GM12875 (cell line): ENCODE data around the gene IDE.

Source experiments
- H3K4me3 ChIP-seq: one replicate; pipeline ENCODE4 v1.5.1; 2011; ENCODE audit warnings: low read depth, low read length, control low read depth
- CTCF ChIP-seq: IDR thresholded peaks from 2 replicates; pipeline ENCODE4 v1.5.1; 2011; ENCODE audit warnings: low read depth, mild to moderate bottlenecking, control low read depth, inconsistent platforms, low read length, moderate library complexity, borderline replicate concordance; ENCODE audit not compliant: insufficient read depth

IDE gene

DNA sequence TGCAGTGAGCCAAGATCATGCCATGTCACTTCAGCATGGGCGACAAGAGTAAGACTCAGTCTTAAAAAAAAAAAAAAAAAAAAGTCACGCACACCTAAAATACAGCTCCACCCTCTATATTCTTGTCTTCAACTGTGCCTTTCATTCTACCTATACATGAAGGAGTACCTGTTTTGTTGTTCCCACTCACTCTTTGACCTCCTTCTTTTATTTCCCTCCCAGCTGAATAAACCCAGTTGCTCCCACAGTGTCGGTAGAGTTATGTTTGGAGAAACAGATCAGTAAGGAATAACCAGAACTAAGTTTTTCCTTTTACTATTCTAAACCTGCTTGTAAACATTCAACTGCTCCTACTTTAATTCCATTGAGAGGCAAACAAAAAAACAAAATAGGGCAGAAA, 50.3 kb downstream of the IDE start:
- no peak overlapping the region for H3K4me3 ChIP-seq
- TF ChIP-seq CTCF = no peak

DNA sequence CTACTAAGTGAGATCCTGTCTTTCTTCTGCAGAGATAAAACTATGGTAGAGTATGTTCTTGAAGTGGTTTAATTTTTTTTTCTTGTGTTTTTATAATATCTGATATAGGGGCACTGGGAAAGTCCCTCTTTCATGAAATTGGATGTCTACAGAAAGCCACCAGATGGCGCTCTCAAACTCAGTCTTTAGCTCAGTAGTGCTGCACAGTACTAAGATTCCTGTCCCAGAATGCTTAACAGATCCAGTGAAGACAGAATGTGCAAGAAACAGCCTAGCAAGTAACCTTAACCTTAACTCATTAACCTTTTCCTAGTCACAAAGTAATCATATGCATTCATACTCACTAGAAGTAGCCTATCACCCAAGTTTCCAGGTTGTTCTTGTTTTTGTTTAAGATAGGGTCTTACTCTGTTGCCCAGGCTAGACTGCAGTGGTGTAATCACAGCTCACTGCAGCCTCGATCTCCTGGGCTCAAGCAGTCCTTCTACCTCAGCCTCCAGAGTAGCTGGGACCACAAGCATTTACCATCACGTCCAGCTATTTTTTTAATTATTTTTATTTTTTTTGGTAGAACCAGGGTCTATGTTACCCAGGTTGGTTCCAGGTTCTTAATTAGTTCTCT, 56.7 kb downstream of the IDE start:
- peak; percentile 54; the same call in 1 of the 2 replicates for TF ChIP-seq CTCF
- H3K4me3 ChIP-seq = no peak overlapping the region

- no peak overlapping the region for H3K4me3 ChIP-seq
- TF ChIP-seq CTCF = no peak
Measured at GRCh38 chr10:92508866-92509265, 65.0 kb downstream of the IDE start.

DNA sequence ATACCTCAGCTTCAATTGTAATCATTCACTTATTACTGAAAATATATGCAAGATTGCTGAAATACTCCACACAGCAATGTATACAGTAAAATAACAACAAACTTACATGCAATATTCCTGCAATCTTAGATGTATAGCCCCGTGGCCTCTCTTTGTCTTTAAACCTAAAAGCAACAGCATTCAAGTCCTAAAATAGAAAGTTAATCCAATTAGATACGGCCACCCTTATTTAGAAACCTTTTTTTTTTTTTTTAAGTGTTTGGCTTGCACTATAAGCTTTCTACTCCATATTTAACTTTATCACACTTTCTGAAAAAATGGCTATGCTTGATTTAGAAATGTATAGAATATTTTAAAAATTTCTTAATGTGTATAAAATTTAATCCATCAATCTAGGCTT, 67.6 kb downstream of the IDE start:
- H3K4me3 ChIP-seq = no peak overlapping the region
- TF ChIP-seq CTCF = no peak

DNA sequence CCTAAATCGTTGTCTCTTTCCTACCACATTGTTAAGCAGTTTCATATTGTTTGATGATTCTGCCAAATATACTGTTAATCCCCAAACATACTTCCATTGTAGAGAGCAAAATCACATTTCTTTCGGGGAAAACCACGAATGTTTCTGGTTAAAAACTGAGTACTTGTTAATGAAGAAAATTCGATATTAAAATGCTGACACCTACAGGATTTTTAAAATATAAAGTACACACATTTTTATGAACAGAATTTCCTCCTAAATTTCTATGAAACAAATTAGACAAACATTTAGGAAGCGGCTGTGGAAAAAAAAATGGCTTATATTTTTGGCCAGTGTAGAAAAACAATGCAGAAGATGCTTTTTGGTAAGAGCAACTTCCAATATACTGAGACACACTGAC, 68.8 kb downstream of the IDE start:
- no peak for TF ChIP-seq CTCF
- no peak overlapping the region for H3K4me3 ChIP-seq

- no peak for TF ChIP-seq CTCF
Measured at GRCh38 chr10:92502296-92502808, 71.5 kb downstream of the IDE start.

GRCh38 chr10:92493362-92493761, 80.5 kb downstream of the IDE start:
- H3K4me3 ChIP-seq = no peak overlapping the region
- no peak for TF ChIP-seq CTCF

More at GRCh38 chr10:92502296-92502808, 71.5 kb downstream of the IDE start:
- no peak overlapping the region for H3K4me3 ChIP-seq
